M059J (cell line): ENCODE data around the gene TMEM239. TPM values are rescaled to one million over a fixed set of nuclear protein-coding genes. Genes with fewer than 3 reads are reported as not detected.
A peak's percentile ranks its signal among the peaks of the same experiment; 100 is the strongest.
"Not testable (repeated sequence)": the region's sequence is repeated elsewhere in the genome, so short reads cannot be mapped to it uniquely, and the experiment has no call there.

Experiments
- DNase-seq: peaks from one replicate; pipeline ENCODE4 v3.0.0-alpha.2; 2012; ENCODE audit warnings: low read depth
- total RNA-seq: library from RNA; depleted of rRNA; stranded (reverse); fragments of >200 nt; shearing (Covaris generic); gene quantifications from 2 replicates; pipeline ENCODE4 v1.2.3, GENCODE V29; 2014

The TMEM239 gene
- total RNA-seq, 1 experiment from 2014 or later = not detected

GRCh38 chr20:2820896-2821869, 5.0 kb downstream of the TMEM239 start:
- no peak for DNase-seq

- DNase-seq = peak; percentile 78
Measured at GRCh38 chr20:2822073-2822472, 5.9 kb downstream of the TMEM239 start.

- no peak for DNase-seq
Measured at GRCh38 chr20:2825761-2826160, 9.6 kb downstream of the TMEM239 start.

GRCh38 chr20:2826655-2827054, 10.5 kb downstream of the TMEM239 start:
- no peak for DNase-seq

- DNase-seq = no peak
Measured at GRCh38 chr20:2829376-2829775, 13.2 kb downstream of the TMEM239 start.

- not testable (repeated sequence) for DNase-seq
Measured at GRCh38 chr20:2831206-2831605, 15.0 kb downstream of the TMEM239 start.

- no peak for DNase-seq
Measured at GRCh38 chr20:2833761-2834160, 17.6 kb downstream of the TMEM239 start.

GRCh38 chr20:2834401-2835110, 18.4 kb downstream of the TMEM239 start:
- DNase-seq = no peak

GRCh38 chr20:2835331-2835796, 19.2 kb downstream of the TMEM239 start:
- no peak for DNase-seq

- DNase-seq = no peak
Measured at GRCh38 chr20:2836035-2836434, 19.9 kb downstream of the TMEM239 start.

GRCh38 chr20:2837221-2837960, 21.2 kb downstream of the TMEM239 start:
- DNase-seq = no peak

GRCh38 chr20:2838170-2838797, 22.1 kb downstream of the TMEM239 start:
- DNase-seq = no peak

GRCh38 chr20:2838847-2839671, 22.9 kb downstream of the TMEM239 start:
- no peak for DNase-seq

GRCh38 chr20:2839732-2840137, 23.6 kb downstream of the TMEM239 start:
- no peak for DNase-seq

GRCh38 chr20:2840138-2840966, 24.2 kb downstream of the TMEM239 start, which contains the start of the genes PCED1A and VPS16:
TSS of gene PCED1A (minus strand) at chr20:2840655. CDS start at chr20:2839912, 743 bp downstream.
TSS of gene VPS16 (plus strand) at chr20:2840745. CDS start at chr20:2840775, 30 bp downstream.
- DNase-seq = peak; percentile 91

GRCh38 chr20:2840967-2841531, 24.9 kb downstream of the TMEM239 start:
- peak; percentile 75 for DNase-seq

GRCh38 chr20:2845607-2846006, 29.4 kb downstream of the TMEM239 start:
- no peak for DNase-seq

GRCh38 chr20:2846698-2847097, 30.5 kb downstream of the TMEM239 start:
- no peak for DNase-seq

- no peak for DNase-seq
Measured at GRCh38 chr20:2847802-2848201, 31.6 kb downstream of the TMEM239 start.
